Measurements from ENCODE around the gene XRCC4. TPM values are rescaled to one million over a fixed set of nuclear protein-coding genes. Genes with fewer than 3 reads are reported as not detected.

XRCC4 gene
- total and polyA plus RNA-seq, 2 of the 13 experiments (the other 11 are each of a cell fraction or from before 2014, with no cell fraction given), result 2.8 to 12.6 TPM

DNA sequence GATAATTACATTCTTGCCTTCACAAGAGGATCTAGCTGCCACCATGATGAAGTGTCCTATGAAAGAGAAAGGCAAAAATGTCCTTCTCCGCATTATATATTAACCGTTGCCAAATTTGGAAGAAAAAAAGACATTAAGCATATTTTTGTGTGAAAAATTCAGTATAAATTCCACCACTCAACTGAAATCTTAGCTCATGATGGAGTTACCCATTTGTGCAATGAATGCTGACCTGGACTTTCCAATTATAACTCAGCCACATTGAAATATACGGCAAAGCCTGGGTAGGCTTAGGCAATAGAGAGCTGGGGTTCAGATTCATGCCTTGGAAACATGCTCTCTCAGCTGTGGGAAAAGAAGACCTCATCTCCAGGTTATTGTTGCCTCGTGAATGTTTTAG, 322.9 kb downstream of the XRCC4 start:
- H3K9me3 ChIP-seq (ENCODE audit: low read length), result no peaks in the 10 kb centered on the region
- BruUV-seq (replicated peaks), result no TSS peak
- H2AFZ ChIP-seq (ENCODE audit: low read length), result no peak overlapping the region
- no peak for FAIRE-seq
- ChIA-PET POLR2A (no interaction called here), CTCF (ENCODE audit: low intra/inter-chr PET ratio, low total read pairs) (no interaction called here)
- H3K27me3 ChIP-seq (ENCODE audit: control insufficient read depth in 1 of 2, insufficient read depth in 2 of 2, low read length in 2 of 2), result no peaks in the 10 kb centered on the region
- in situ Hi-C loops (cut with HindIII; ENCODE audit: extremely low pct_ligation_motif_present, low pct_unique_long_range_greater_than_20kb) (no loop called here), intact Hi-C loops (cut with micrococcal nuclease; ENCODE audit: unreplicated experiment) (no loop called here)
- H3K27ac ChIP-seq (ENCODE audit: extremely low read length, insufficient read depth, low read length), result no peak overlapping the region
- H3K36me3 ChIP-seq (replicated peaks in 1 of 2; ENCODE audit: control insufficient read depth in 1 of 2, insufficient read depth in 2 of 2, low read length in 2 of 2), result no peaks in the 10 kb centered on the region
- DNase-seq (ENCODE audit: low spot score), result no peak
- 57% methylated on average over 4 of the region's 4 CpGs for WGBS (ENCODE audit: low lambda C conversion rate)
- ATAC-seq, result no peak
- H3K79me2 ChIP-seq (ENCODE audit: insufficient read depth, low read length), result no peaks in the 10 kb centered on the region
- no peak for TF ChIP-seq HNF4A (CRISPR knock-in tag; IDR thresholded peaks at IDR 0.05)
- no peak for TF ChIP-seq NFKBIZ (CRISPR knock-in tag; IDR thresholded peaks at IDR 0.05)
- no peak for TF ChIP-seq SOX13 (IDR thresholded peaks at IDR 0.05)
- no peak for TF ChIP-seq SOX13 (CRISPR knock-in tag; conservative IDR thresholded peaks at IDR 0.05 in 1 of 2, IDR thresholded peaks at IDR 0.05 in 1 of 2)
- TF ChIP-seq RFX3 (CRISPR knock-in tag; IDR thresholded peaks at IDR 0.05), result no peak
- TF ChIP-seq ZNF891 (CRISPR knock-in tag; IDR thresholded peaks at IDR 0.05), result no peak
- TF ChIP-seq, protein P1, sequence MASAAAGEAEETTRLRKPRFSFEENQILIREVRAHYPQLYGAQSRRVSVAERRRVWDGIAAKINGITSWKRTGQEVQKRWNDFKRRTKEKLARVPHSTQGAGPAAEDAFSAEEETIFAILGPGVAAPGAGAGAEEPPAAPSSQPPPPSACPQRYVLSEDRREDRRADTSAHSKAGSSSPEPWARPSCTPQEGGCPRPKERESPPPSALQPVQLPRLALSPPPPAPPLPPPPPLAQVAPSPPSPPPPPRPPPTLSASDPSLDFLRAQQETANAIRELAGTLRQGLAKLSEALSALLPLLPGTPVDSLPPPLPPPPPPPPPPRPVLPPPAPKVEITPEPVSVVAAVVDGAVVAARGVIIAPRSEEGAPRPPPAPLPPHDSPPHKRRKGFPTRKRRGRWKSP (CRISPR knock-in tag; IDR thresholded peaks at IDR 0.05), result no peak
- H3K4me3 ChIP-seq (replicated peaks in 1 of 3; ENCODE audit: insufficient read depth in 1 of 3, low read depth in 2 of 3, low read length in 3 of 3), result no peak overlapping the region
- H3K4me1 ChIP-seq (ENCODE audit: insufficient read depth, low read length), result no peaks in the 10 kb centered on the region
- H3K4me2 ChIP-seq (ENCODE audit: low read depth, low read length), result no peak overlapping the region
- H3K9ac ChIP-seq (ENCODE audit: insufficient read depth, low read depth, low read length), result no peak overlapping the region
- H4K20me1 ChIP-seq (ENCODE audit: insufficient read depth, low read length), result no peaks in the 10 kb centered on the region

DNA sequence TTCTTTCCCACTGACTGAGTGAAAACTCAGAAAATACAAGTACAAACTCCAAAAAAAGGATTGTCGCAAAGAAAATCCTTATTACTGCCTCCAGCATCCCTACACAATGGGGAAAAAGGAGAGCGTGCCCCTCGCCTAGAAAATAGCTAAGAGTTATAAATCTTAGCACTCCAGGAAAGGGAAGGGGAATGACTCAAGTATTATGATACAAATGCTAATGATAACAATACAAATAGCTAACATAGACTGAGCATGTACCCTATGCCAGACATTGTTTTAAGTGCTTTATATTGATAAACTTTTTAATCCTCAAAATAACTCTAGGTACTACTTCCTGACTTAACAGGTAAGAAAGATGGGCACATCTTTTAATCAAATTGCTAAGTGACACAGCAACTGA, 323.4 kb downstream of the XRCC4 start:
- ChIA-PET POLR2A (no interaction called here), CTCF (ENCODE audit: low intra/inter-chr PET ratio, low total read pairs) (no interaction called here)
- DNase-seq (ENCODE audit: low spot score) (no peak), FAIRE-seq (no peak), ATAC-seq (no peak)
- Histone ChIP-seq H3K9me3 (ENCODE audit: low read length) (no peaks in the 10 kb centered on the region), H2AFZ (ENCODE audit: low read length) (no peak overlapping the region), H3K9ac (ENCODE audit: insufficient read depth, low read depth, low read length) (no peak overlapping the region), H3K27ac (ENCODE audit: extremely low read length, insufficient read depth, low read length) (no peak overlapping the region), H3K27me3 (ENCODE audit: control insufficient read depth in 1 of 2, insufficient read depth in 2 of 2, low read length in 2 of 2) (no peaks in the 10 kb centered on the region), H3K79me2 (ENCODE audit: insufficient read depth, low read length) (no peaks in the 10 kb centered on the region), H4K20me1 (ENCODE audit: insufficient read depth, low read length) (no peaks in the 10 kb centered on the region), H3K36me3 (replicated peaks in 1 of 2; ENCODE audit: control insufficient read depth in 1 of 2, insufficient read depth in 2 of 2, low read length in 2 of 2) (no peaks in the 10 kb centered on the region), H3K4me1 (ENCODE audit: insufficient read depth, low read length) (no peaks in the 10 kb centered on the region), H3K4me2 (ENCODE audit: low read depth, low read length) (no peak overlapping the region), H3K4me3 (replicated peaks in 1 of 3; ENCODE audit: insufficient read depth in 1 of 3, low read depth in 2 of 3, low read length in 3 of 3) (no peak overlapping the region)
- intact Hi-C loops (cut with micrococcal nuclease; ENCODE audit: unreplicated experiment) (no loop called here), in situ Hi-C loops (cut with HindIII; ENCODE audit: extremely low pct_ligation_motif_present, low pct_unique_long_range_greater_than_20kb) (no loop called here)
- TF ChIP-seq ZFP37 (CRISPR knock-in tag; IDR thresholded peaks at IDR 0.05; ENCODE audit: borderline replicate concordance), result no peak
- no TSS peak for BruUV-seq (replicated peaks)
- 51% methylated on average over 3 of the region's 3 CpGs for WGBS (ENCODE audit: low lambda C conversion rate)
